Stomach (tissue), 4 donors: ENCODE data around the gene TMEM144.

Source experiments
- POLR2A ChIP-seq, 4 donors: fragments of 450-650 bp; IDR thresholded peaks; one replicate each; pipeline ENCODE4 v1.6.1; 2016; ENCODE audit warnings: antibody characterized with exemption in 4 of 4, control low read depth in 2 of 4, mild to moderate bottlenecking in 1 of 4, moderate library complexity in 1 of 4
- TF ChIP-seq, protein P1 (sequence below), 7 experiments: fragments of 450-650 bp in 4 of 7; fragments of 200-600 bp in 3 of 7; sonication (generic) in 3 of 7; IDR thresholded peaks; one replicate each; pipeline ENCODE4 v1.5.1; 2016 to 2019; ENCODE audit warnings: antibody characterized with exemption in 7 of 7, control low read depth in 2 of 7, mild to moderate bottlenecking in 1 of 7

DNA sequence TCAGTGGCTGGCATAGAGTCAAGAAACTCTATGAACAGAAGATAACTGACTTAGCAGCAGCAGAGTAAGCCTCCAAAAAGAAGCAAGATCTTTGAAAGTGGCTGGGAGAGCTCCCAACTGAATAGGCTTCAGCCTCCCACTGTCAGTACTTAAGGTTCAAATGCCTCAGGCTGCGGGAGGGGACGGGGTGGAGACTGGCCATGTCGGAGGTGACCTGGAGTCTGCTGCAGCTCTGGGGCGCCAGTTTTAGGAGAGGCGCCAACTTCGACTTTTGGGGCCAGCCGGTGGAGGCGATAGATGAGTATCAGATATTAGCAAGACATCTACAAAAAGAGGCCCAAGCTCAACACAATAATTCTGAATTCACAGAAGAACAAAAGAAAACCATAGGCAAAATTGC is 67.3 kb downstream of the TMEM144 start:
- no peak for TF ChIP-seq POLR2A (IDR thresholded peaks at IDR 0.05)
- TF ChIP-seq, protein P1, sequence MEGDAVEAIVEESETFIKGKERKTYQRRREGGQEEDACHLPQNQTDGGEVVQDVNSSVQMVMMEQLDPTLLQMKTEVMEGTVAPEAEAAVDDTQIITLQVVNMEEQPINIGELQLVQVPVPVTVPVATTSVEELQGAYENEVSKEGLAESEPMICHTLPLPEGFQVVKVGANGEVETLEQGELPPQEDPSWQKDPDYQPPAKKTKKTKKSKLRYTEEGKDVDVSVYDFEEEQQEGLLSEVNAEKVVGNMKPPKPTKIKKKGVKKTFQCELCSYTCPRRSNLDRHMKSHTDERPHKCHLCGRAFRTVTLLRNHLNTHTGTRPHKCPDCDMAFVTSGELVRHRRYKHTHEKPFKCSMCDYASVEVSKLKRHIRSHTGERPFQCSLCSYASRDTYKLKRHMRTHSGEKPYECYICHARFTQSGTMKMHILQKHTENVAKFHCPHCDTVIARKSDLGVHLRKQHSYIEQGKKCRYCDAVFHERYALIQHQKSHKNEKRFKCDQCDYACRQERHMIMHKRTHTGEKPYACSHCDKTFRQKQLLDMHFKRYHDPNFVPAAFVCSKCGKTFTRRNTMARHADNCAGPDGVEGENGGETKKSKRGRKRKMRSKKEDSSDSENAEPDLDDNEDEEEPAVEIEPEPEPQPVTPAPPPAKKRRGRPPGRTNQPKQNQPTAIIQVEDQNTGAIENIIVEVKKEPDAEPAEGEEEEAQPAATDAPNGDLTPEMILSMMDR (IDR thresholded peaks at IDR 0.05): no peak
